HUES6 (cell line): Measurements from ENCODE around the gene NFKB2.

Experiments
- H3K27ac ChIP-seq: 2 replicates; pipeline ENCODE4 v1.7.0; 2013; ENCODE audit warnings: low read depth, mild to moderate bottlenecking, low read length, inconsistent platforms
- H3K27me3 ChIP-seq: 2 replicates; pipeline ENCODE4 v1.6.1; 2013; ENCODE audit warnings: low read length; ENCODE audit not compliant: control insufficient read depth, insufficient read depth
- H3K36me3 ChIP-seq: 2 replicates; pipeline ENCODE4 v1.6.1; 2013; ENCODE audit warnings: low read length; ENCODE audit not compliant: control insufficient read depth, insufficient read depth
- H3K4me1 ChIP-seq: 2 replicates; pipeline ENCODE4 v1.6.1; 2013; ENCODE audit warnings: low read length; ENCODE audit not compliant: control insufficient read depth, insufficient read depth
- H3K4me3 ChIP-seq: 2 replicates; pipeline ENCODE4 v1.5.1; 2013; ENCODE audit warnings: low read depth, low read length
- H3K9ac ChIP-seq: one replicate; pipeline ENCODE4 v1.6.1; 2013; ENCODE audit warnings: mild to moderate bottlenecking, low read length
- H3K9me3 ChIP-seq: 2 replicates; pipeline ENCODE4 v1.6.1; 2013; ENCODE audit warnings: low read depth, low read length; ENCODE audit not compliant: control insufficient read depth, insufficient read depth

The NFKB2 gene

GRCh38 chr10:102395400-102396316, at the start of gene NFKB2:
Gene NFKB2 (plus strand): TSS chr10:102395705. CDS start chr10:102395960, 255 bp downstream.
- Histone ChIP-seq H3K4me1 (peaks cover 42% of the 10 kb centered on the region), H3K27ac (peak within 1 kb of the TSS; percentile 56; the same call in 1 of the 2 replicates)

GRCh38 chr10:102347236-102347828, 48.2 kb upstream of the NFKB2 start:
- Histone ChIP-seq H3K9ac (no peak overlapping the region), H3K9me3 (no peaks in the 10 kb centered on the region), H3K4me1 (peaks cover 6% of the 10 kb centered on the region), H3K4me3 (no peak overlapping the region), H3K27ac (no peak overlapping the region), H3K36me3 (peaks cover 6% of the 10 kb centered on the region), H3K27me3 (peaks cover 23% of the 10 kb centered on the region)

More at GRCh38 chr10:102395400-102396316, at the start of gene NFKB2:
- no peaks in the 10 kb centered on the region for H3K9me3 ChIP-seq
- H3K36me3 ChIP-seq, result peaks cover 20% of the 10 kb centered on the region; the same call in 1 of the 2 replicates
- H3K27me3 ChIP-seq, result peaks cover 32% of the 10 kb centered on the region
- peak within 1 kb of the TSS; percentile 81 for H3K4me3 ChIP-seq
- H3K9ac ChIP-seq, result peak within 1 kb of the TSS; percentile 86

GRCh38 chr10:102352066-102352715, 43.3 kb upstream of the NFKB2 start:
- no peak overlapping the region for H3K4me3 ChIP-seq
- no peaks in the 10 kb centered on the region for H3K27me3 ChIP-seq
- no peak overlapping the region for H3K27ac ChIP-seq
- no peak overlapping the region for H3K9ac ChIP-seq
- H3K36me3 ChIP-seq, result peaks cover 29% of the 10 kb centered on the region
- H3K9me3 ChIP-seq, result no peaks in the 10 kb centered on the region
- H3K4me1 ChIP-seq, result no peaks in the 10 kb centered on the region

- Histone ChIP-seq H3K36me3 (peaks cover 49% of the 10 kb centered on the region), H3K4me3 (no peak overlapping the region), H3K9me3 (no peaks in the 10 kb centered on the region), H3K27me3 (no peaks in the 10 kb centered on the region), H3K9ac (no peak overlapping the region), H3K4me1 (no peaks in the 10 kb centered on the region), H3K27ac (no peak overlapping the region)
Measured at GRCh38 chr10:102354451-102354850, 41.1 kb upstream of the NFKB2 start.

GRCh38 chr10:102358712-102359382, 36.7 kb upstream of the NFKB2 start:
- no peaks in the 10 kb centered on the region for H3K9me3 ChIP-seq

GRCh38 chr10:102367441-102367840, 28.1 kb upstream of the NFKB2 start:
- Histone ChIP-seq H3K4me3 (no peak overlapping the region), H3K9ac (no peak overlapping the region), H3K9me3 (no peaks in the 10 kb centered on the region), H3K27ac (no peak overlapping the region), H3K4me1 (peaks cover 5% of the 10 kb centered on the region; the same call in 1 of the 2 replicates), H3K27me3 (no peaks in the 10 kb centered on the region), H3K36me3 (peaks cover 85% of the 10 kb centered on the region)

More at GRCh38 chr10:102358712-102359382, 36.7 kb upstream of the NFKB2 start:
- no peaks in the 10 kb centered on the region for H3K4me1 ChIP-seq
- H3K36me3 ChIP-seq, result peaks cover 69% of the 10 kb centered on the region
- no peak overlapping the region for H3K9ac ChIP-seq
- H3K4me3 ChIP-seq, result no peak overlapping the region
- no peak overlapping the region for H3K27ac ChIP-seq
- no peaks in the 10 kb centered on the region for H3K27me3 ChIP-seq

- H3K9ac ChIP-seq, result no peak overlapping the region
- no peaks in the 10 kb centered on the region for H3K9me3 ChIP-seq
- no peak overlapping the region for H3K4me3 ChIP-seq
- H3K27ac ChIP-seq, result no peak overlapping the region; the same call in 1 of the 2 replicates
- H3K36me3 ChIP-seq, result peaks cover 82% of the 10 kb centered on the region
- no peaks in the 10 kb centered on the region for H3K27me3 ChIP-seq
- peaks cover 5% of the 10 kb centered on the region; the same call in 1 of the 2 replicates for H3K4me1 ChIP-seq
Measured at GRCh38 chr10:102368077-102368476, 27.4 kb upstream of the NFKB2 start.

- Histone ChIP-seq H3K27me3 (no peaks in the 10 kb centered on the region), H3K27ac (no peak overlapping the region), H3K4me3 (no peak overlapping the region), H3K4me1 (peaks cover 5% of the 10 kb centered on the region; the same call in 1 of the 2 replicates), H3K9me3 (no peaks in the 10 kb centered on the region), H3K9ac (no peak overlapping the region), H3K36me3 (peaks cover 80% of the 10 kb centered on the region)
Measured at GRCh38 chr10:102371295-102371694, 24.2 kb upstream of the NFKB2 start.

- H3K27me3 ChIP-seq, result no peaks in the 10 kb centered on the region
- H3K4me1 ChIP-seq, result no peaks in the 10 kb centered on the region
- no peak overlapping the region for H3K9ac ChIP-seq
- no peak overlapping the region for H3K27ac ChIP-seq
- H3K36me3 ChIP-seq, result peaks cover 66% of the 10 kb centered on the region
- no peaks in the 10 kb centered on the region for H3K9me3 ChIP-seq
- no peak overlapping the region for H3K4me3 ChIP-seq
Measured at GRCh38 chr10:102375250-102375649, 20.3 kb upstream of the NFKB2 start.

- H3K4me3 ChIP-seq, result no peak overlapping the region
- H3K9me3 ChIP-seq, result no peaks in the 10 kb centered on the region
- H3K27me3 ChIP-seq, result no peaks in the 10 kb centered on the region
- peaks cover 64% of the 10 kb centered on the region for H3K36me3 ChIP-seq
- no peaks in the 10 kb centered on the region for H3K4me1 ChIP-seq
- H3K9ac ChIP-seq, result no peak overlapping the region
- no peak overlapping the region for H3K27ac ChIP-seq
Measured at GRCh38 chr10:102375867-102376266, 19.6 kb upstream of the NFKB2 start.
